Measurements from ENCODE around the gene CPNE2.

CPNE2 gene

DNA sequence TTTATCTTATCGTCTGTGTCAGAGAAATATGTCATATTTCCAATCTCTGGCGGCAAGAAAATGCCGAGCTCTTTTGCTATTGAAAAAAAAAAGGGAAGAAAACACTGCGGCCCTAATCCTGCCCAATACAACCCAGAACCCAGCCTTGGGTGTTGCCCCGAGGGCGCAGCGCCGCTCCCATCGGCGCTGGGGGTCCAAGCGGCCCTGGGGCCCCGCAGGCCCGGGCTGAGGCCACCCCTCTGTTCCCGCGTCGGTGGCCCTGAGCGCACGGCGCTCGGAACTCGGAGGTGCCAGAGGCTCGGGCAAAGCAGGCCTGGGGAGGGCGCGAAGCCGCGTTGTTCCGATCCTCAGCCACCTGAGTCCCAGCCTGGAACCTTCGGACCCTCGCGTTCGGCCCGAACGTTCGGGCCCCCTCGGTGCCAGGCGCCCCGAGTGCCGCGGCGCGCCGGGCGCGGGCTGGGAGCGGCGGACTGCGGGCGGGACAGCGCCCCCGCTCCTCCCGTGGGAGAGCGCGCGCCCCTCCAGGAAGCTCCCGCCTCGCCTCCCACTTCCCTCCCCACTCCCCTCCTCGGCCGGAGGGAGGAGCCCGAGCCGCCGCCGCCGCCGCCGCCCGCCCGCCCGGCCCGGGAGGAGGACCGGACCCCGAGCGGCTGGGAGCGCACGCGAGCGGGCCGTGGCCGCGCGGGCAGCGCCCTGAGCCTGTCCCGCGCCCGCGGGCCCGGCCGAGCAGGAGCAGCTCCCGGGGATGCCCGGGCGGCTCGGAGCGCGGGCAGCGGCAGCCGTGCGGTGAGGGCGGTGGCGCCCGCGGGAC lies at the start of gene CPNE2:
Gene CPNE2, plus strand, starts transcription at position 609 of the 811 bp plus-strand sequence. CDS start 18,160 bp downstream, outside the sequence.
- no peaks in the 10 kb centered on the region for H3K36me3 ChIP-seq (ENCODE audit: insufficient read depth, low read length)
- peak within 1 kb of the TSS; percentile 67 for H3K9ac ChIP-seq (ENCODE audit: low read depth, low read length)
- H3K4me1 ChIP-seq (ENCODE audit: insufficient read depth, low read length) = peaks cover 4% of the 10 kb centered on the region; the same call in 1 of the 2 replicates
- no peaks in the 10 kb centered on the region for H3K9me3 ChIP-seq (ENCODE audit: control insufficient read depth, insufficient read depth, low read length)

DNA sequence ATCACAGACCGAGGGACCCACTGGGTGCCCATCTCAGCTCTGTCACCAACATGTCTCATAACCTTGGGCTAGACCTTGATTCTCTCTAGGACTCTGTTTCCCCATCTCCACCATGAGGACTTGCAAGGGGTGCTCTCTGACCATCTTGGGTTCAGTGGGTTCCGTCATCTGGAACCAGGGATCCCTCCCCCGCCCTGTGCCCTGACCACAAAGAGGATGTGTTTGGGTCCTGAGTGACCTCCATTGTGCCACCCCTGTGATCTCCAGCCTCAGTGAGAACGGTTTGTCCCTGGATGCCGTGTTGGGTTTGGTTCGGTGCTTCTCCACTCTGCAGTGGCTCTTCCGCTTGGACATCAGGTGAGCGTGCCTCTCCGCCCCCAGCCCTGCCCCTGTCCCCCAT lies 49.1 kb upstream of the CPNE2 start:
- Histone ChIP-seq H3K9me3 (ENCODE audit: control insufficient read depth, insufficient read depth, low read length) (no peaks in the 10 kb centered on the region), H3K4me1 (ENCODE audit: insufficient read depth, low read length) (no peaks in the 10 kb centered on the region), H3K9ac (ENCODE audit: low read depth, low read length) (no peak overlapping the region), H3K36me3 (ENCODE audit: insufficient read depth, low read length) (no peaks in the 10 kb centered on the region)

DNA sequence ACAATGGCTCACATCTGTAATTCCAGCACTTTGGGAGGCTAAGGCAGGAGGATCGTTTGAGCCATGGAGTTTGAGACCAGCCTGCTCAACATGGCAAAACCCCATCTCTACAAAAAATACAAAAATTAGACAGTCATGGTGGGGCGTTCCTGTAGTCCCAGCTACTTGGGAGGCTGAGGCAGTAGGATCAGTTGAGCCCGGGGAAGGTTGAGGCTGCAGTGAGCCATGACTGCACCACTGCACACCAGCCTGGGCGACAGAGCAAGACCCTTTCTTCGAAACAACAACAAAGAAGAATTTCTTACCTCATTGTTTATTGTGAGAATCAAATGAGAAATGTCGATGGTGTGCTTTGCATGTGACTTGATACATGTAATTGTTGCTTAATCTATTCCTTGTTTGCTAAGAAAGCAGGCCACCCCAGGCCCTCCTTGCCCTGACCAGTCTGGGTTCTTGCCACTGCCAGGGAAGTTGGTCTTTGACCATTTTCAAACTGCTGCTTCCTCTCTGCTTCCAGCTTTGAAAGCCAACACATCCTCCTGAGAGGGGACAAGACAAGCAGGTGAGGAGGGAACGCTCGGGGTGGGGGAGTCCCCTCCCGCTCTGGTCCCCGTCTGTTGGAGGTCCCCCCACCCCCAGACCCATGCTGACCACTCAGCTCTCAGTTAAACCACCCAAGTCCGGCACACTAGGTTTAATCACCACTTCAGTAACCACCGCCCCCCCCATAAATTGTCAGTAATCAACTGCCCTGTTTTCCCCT lies 47.3 kb upstream of the CPNE2 start:
- H3K9me3 ChIP-seq (ENCODE audit: control insufficient read depth, insufficient read depth, low read length) = no peaks in the 10 kb centered on the region
- H3K9ac ChIP-seq (ENCODE audit: low read depth, low read length) = no peak overlapping the region
- H3K36me3 ChIP-seq (ENCODE audit: insufficient read depth, low read length) = no peaks in the 10 kb centered on the region
- H3K4me1 ChIP-seq (ENCODE audit: insufficient read depth, low read length) = no peaks in the 10 kb centered on the region

DNA sequence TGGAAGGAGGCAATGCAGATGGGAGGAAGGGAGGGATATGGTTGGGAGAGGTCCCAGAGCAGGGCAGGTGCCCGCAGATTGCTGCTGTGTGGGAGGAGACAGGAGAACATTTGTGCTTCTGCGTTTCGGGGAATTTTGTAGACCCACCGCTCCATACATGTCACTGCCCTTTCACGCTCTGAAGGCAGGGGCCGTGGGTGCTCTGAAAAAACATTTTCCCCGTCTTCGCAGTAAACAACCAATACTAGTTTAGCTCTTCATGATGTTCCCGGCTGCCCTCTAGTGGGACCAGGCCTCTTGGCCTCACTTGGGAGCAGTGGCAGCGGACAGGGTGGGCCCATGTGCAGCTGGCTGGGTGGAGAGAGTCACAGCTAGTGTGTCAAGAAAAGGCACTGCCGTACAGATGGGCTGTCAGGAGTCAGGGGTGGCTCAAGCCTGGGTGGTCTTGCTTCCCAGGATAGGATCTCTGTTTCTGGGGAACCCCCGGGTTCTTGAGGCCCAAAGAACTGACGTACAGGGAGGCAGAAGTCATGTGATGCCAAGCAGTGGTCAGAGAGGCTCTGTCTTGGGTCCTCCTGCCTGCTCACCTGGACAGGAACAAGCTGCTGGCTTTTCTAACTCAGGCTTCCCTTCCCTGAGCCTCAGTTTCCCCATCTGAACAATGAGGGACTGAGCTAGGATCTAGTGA lies 46.5 kb upstream of the CPNE2 start:
- H3K9ac ChIP-seq (ENCODE audit: low read depth, low read length) = no peak overlapping the region
- no peaks in the 10 kb centered on the region for H3K36me3 ChIP-seq (ENCODE audit: insufficient read depth, low read length)
- H3K4me1 ChIP-seq (ENCODE audit: insufficient read depth, low read length) = 0 out of 2 replicates have a peak, but pooled peaks cover 4% of the 10 kb centered on the region
- no peaks in the 10 kb centered on the region for H3K9me3 ChIP-seq (ENCODE audit: control insufficient read depth, insufficient read depth, low read length)

DNA sequence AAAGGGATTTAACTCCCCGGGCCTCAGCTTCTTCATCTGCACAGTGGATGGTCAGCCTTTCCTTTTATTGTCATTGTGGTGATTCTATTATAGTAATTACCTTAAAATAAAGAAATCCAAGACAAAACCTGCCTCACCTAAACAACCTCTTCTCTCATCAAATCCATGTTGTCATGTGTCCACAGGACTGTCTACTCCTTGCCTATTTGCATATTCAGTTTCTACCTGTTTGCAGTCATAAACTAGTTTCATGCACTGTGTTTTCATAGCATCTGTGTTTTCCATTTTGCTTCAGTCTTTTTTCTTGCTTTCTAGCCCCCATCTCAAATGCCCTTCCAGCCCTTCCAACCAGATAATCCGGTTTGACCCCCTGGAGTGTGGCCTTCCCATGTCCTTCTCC lies 44.3 kb upstream of the CPNE2 start:
- H3K4me1 ChIP-seq (ENCODE audit: insufficient read depth, low read length) = 0 out of 2 replicates have a peak, but pooled peaks cover 4% of the 10 kb centered on the region
- H3K36me3 ChIP-seq (ENCODE audit: insufficient read depth, low read length) = no peaks in the 10 kb centered on the region
- no peaks in the 10 kb centered on the region for H3K9me3 ChIP-seq (ENCODE audit: control insufficient read depth, insufficient read depth, low read length)
- no peak overlapping the region for H3K9ac ChIP-seq (ENCODE audit: low read depth, low read length)

DNA sequence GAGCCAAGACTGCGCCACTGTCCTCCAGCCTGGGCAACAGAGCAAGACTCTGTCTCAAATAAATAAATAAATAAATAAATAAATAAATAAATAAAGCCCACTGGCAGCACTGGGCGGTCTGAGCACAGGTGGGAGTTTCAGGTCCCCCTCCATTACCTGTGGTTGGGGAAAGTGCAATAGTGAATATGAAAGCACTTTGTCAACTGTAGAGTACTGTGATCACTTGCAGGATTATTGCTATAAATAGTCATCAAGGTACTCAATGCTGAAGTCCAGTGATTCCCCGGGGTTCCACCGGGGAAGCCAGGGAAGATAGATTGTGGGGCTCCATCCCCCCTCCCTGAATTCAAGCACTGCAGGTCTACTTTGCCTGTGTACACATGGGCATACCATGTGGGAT lies 42.7 kb upstream of the CPNE2 start:
- Histone ChIP-seq H3K36me3 (ENCODE audit: insufficient read depth, low read length) (no peaks in the 10 kb centered on the region), H3K4me1 (ENCODE audit: insufficient read depth, low read length) (0 out of 2 replicates have a peak, but pooled peaks cover 4% of the 10 kb centered on the region), H3K9me3 (ENCODE audit: control insufficient read depth, insufficient read depth, low read length) (no peaks in the 10 kb centered on the region), H3K9ac (ENCODE audit: low read depth, low read length) (no peak overlapping the region)

DNA sequence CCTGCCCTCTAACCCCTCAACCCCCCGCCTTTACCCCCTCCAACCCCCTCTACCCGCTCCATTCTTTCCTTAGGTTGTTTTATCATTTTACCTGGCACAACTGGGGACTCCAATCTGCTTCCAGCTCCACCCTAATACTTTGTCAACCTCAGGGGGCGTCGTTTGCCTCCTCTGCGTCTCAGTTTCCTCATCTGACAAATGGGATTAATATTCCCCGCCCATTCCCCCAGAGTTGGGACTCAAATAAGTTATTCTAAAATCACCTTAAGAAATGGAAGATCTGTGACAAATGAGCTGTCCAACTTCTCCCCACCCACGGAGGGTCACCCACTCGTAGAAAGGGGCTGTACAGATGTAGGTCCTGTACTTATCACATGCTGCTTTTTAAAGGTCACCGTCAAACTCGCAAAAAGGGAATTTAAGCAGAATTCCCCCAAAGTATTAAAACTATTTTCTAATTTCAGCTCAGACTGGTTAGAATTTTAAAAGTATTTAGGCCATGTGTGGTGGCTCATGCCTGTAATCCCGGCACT lies 40.6 kb upstream of the CPNE2 start:
- no peak overlapping the region for H3K9ac ChIP-seq (ENCODE audit: low read depth, low read length)
- peaks cover 13% of the 10 kb centered on the region for H3K4me1 ChIP-seq (ENCODE audit: insufficient read depth, low read length)
- no peaks in the 10 kb centered on the region for H3K36me3 ChIP-seq (ENCODE audit: insufficient read depth, low read length)
- H3K9me3 ChIP-seq (ENCODE audit: control insufficient read depth, insufficient read depth, low read length) = no peaks in the 10 kb centered on the region

DNA sequence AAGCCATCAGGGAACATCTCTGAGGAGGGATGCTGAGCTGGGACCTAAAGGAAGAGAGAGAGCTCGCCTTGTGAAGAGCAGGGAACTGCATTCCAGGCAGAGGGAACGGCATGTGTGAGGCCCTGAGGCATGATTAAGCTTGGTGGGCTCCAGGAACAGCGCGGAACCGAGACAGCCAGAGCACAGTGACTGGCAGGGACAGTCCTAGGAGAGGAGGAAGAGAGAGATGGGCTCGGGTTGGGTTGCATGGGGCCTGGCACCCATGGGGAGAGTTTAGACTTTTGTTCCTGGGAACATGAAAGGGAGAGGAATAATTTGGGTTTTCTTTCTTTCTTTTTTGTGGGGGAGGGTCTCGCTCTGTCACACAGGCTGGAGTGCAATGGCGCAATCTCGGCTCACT lies 39.2 kb upstream of the CPNE2 start:
- H3K9ac ChIP-seq (ENCODE audit: low read depth, low read length) = no peak overlapping the region
- H3K4me1 ChIP-seq (ENCODE audit: insufficient read depth, low read length) = peaks cover 13% of the 10 kb centered on the region
- no peaks in the 10 kb centered on the region for H3K36me3 ChIP-seq (ENCODE audit: insufficient read depth, low read length)
- H3K9me3 ChIP-seq (ENCODE audit: control insufficient read depth, insufficient read depth, low read length) = no peaks in the 10 kb centered on the region

DNA sequence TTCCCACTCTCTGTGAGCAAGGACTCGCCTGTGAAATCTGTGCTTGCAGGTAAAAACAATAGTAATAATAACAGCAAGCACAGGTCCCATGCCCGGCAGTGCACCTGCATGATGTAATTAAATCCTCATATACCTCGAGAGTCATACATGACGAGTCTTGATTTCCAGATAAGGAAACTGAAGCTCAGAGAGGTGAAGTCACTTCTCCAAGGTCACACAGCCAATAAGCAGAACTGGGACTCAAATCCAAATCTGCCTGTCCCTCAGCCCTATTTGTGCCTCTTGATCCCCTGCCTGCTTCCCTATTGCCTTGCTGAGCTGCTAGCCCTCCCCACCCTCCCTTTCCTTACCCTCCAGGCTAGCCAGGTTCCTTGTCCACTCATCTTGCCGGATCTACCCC lies 38.0 kb upstream of the CPNE2 start:
- no peaks in the 10 kb centered on the region for H3K9me3 ChIP-seq (ENCODE audit: control insufficient read depth, insufficient read depth, low read length)
- no peaks in the 10 kb centered on the region for H3K36me3 ChIP-seq (ENCODE audit: insufficient read depth, low read length)
- peaks cover 13% of the 10 kb centered on the region for H3K4me1 ChIP-seq (ENCODE audit: insufficient read depth, low read length)
- H3K9ac ChIP-seq (ENCODE audit: low read depth, low read length) = no peak overlapping the region

DNA sequence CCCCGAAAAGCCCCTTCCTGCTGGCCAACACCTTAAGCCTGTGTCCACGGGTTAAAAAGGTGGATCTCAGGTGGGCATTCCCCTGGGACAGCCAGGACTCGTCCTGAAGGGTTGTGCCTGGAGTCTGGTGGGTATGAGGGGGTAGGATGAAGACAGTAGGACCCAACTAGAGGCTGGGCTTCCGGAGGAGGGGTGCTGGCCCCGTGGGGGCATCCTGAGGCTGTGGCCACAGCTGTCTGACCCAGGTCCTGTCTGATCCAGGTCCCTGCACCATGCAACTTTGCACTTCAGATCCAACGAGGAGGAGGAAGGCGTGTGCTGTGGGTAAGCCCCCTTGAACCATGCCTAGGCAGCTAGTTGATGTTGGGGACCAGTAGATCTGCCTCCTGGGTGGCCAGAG lies 37.6 kb upstream of the CPNE2 start:
- Histone ChIP-seq H3K9me3 (ENCODE audit: control insufficient read depth, insufficient read depth, low read length) (no peaks in the 10 kb centered on the region), H3K36me3 (ENCODE audit: insufficient read depth, low read length) (no peaks in the 10 kb centered on the region), H3K9ac (ENCODE audit: low read depth, low read length) (no peak overlapping the region), H3K4me1 (ENCODE audit: insufficient read depth, low read length) (peaks cover 13% of the 10 kb centered on the region)

DNA sequence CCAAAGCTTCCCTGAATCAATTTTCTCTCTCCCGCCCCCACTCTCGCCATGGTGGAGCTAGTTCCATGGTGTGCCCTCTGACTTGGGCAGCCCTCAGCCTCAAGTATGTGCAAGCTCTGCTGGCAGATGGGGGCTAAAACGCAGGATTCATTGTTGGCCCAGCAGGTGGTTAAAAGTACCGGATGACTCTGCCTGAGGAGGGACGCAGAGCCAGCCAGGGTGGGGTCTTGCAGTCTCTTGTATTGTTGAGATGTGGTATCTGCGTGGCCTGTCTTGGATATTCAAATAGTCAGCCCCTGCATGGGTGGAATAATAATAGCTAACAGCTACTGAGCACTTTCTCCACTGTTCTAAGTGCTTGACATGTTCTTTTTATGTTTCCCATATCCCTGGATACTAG lies 36.7 kb upstream of the CPNE2 start:
- no peaks in the 10 kb centered on the region for H3K36me3 ChIP-seq (ENCODE audit: insufficient read depth, low read length)
- no peaks in the 10 kb centered on the region for H3K9me3 ChIP-seq (ENCODE audit: control insufficient read depth, insufficient read depth, low read length)

DNA sequence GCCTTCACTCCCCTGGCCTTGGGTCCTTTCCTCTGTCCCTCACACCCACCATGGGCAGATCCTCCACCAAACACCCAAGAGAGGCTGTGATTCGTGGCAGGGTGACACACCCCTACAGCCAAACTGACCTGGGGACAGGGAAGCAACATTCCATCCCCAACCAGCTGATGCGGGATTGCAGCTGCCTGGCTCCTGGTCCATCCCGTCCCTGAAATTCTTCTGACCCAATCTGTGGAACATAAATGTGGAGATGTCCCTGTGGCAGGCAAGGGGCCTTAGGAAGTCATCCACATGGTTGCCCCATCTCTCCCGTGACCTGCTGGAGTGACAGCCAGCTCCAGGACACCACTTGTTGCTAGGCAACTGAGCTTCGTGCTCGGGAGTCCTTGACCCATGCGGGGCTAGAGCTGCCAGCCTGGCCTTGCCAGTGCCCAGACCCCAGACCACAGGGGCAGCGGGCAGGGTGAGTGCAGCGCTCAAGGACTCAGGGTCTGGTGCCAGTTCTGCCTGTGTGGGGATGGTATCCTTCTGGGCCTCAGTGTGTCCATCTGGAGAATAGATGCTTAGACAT lies 34.0 kb upstream of the CPNE2 start:
- no peaks in the 10 kb centered on the region for H3K36me3 ChIP-seq (ENCODE audit: insufficient read depth, low read length)
- peaks cover 9% of the 10 kb centered on the region for H3K4me1 ChIP-seq (ENCODE audit: insufficient read depth, low read length)
- no peak overlapping the region for H3K9ac ChIP-seq (ENCODE audit: low read depth, low read length)
- H3K9me3 ChIP-seq (ENCODE audit: control insufficient read depth, insufficient read depth, low read length) = no peaks in the 10 kb centered on the region

More for the DNA sequence above, 36.7 kb upstream of the CPNE2 start:
- Histone ChIP-seq H3K9ac (ENCODE audit: low read depth, low read length) (no peak overlapping the region), H3K4me1 (ENCODE audit: insufficient read depth, low read length) (peaks cover 9% of the 10 kb centered on the region)

DNA sequence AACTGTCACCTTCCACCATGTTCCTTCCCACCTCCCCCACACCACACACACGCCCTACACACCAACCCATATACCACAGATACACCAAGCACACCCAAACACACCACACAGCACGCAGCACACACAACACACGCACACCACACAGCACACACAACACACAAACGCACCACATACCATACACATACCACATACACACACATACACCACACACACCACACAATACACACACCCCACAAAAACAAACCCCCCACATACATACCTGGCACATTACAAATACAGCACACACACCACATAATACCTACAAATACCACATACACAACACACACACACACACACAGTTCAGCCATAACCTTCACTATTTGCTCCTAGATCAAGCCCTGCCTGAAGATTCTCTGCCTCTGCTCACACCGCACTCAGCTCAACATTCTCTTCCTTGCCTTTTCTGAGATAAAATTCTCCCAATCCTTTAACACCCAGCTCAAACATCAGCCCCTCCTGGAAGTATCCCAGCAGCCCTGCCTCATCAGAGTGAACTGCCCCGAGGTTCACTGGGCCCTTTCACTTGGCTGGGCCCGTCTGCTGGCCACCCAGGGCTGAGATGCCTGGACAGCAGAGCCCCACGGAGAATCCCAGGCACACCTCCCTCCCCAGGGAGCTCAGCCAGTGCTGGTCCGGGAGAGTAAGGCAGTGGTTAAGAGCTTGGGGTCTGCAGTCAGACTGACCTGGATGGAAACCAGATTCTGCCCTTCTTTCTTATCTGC lies 31.9 kb upstream of the CPNE2 start:
- H3K9ac ChIP-seq (ENCODE audit: low read depth, low read length) = no peak overlapping the region
- H3K4me1 ChIP-seq (ENCODE audit: insufficient read depth, low read length) = peaks cover 6% of the 10 kb centered on the region
- no peaks in the 10 kb centered on the region for H3K36me3 ChIP-seq (ENCODE audit: insufficient read depth, low read length)
- no peaks in the 10 kb centered on the region for H3K9me3 ChIP-seq (ENCODE audit: control insufficient read depth, insufficient read depth, low read length)

All from ES-I3 (cell line).